ENCODE data around the gene BORCS6. TPM values are rescaled to one million over a fixed set of nuclear protein-coding genes. Genes with fewer than 3 reads are reported as not detected.
A peak's percentile ranks its signal among the peaks of the same experiment; 100 is the strongest.

Gene BORCS6
- total and polyA plus RNA-seq, 2 of the 13 experiments (the other 11 are each of a cell fraction or from before 2014, with no cell fraction given) = 2.0 to 5.1 TPM

GRCh38 chr17:8210761-8211458 lies 20.9 kb upstream of the BORCS6 start (continued):
- no peak for TF ChIP-seq ZNF572 (CRISPR knock-in tag; IDR thresholded peaks at IDR 0.05)
- TF ChIP-seq ZNF616 (CRISPR knock-in tag; IDR thresholded peaks at IDR 0.05; ENCODE audit: low read depth) = no peak
- TF ChIP-seq KDM6A (CRISPR knock-in tag; IDR thresholded peaks at IDR 0.05; ENCODE audit: low read depth) = peak; percentile 60
- TF ChIP-seq ZNF720 (CRISPR knock-in tag; IDR thresholded peaks at IDR 0.05) = no peak
- no peak for TF ChIP-seq GMEB1 (CRISPR knock-in tag; IDR thresholded peaks at IDR 0.05; ENCODE audit: borderline replicate concordance)
- no peak for TF ChIP-seq ATF2 (CRISPR knock-in tag; IDR thresholded peaks at IDR 0.05)
- TF ChIP-seq SNAPC2 (CRISPR knock-in tag; IDR thresholded peaks at IDR 0.05) = no peak; the same call in 1 of the 2 replicates
- no peak for TF ChIP-seq MXD1 (CRISPR knock-in tag; IDR thresholded peaks at IDR 0.05)
- no peak for TF ChIP-seq FUBP1 (CRISPR knock-in tag; IDR thresholded peaks at IDR 0.05; ENCODE audit: borderline replicate concordance)
- no peak for TF ChIP-seq IKZF4 (CRISPR knock-in tag; IDR thresholded peaks at IDR 0.05; ENCODE audit: borderline replicate concordance, low read depth, not compliant biosample characterization)
- TF ChIP-seq DNMT1 (CRISPR knock-in tag; IDR thresholded peaks at IDR 0.05) = no peak
- no peak for TF ChIP-seq ZNF124 (CRISPR knock-in tag; IDR thresholded peaks at IDR 0.05)
- TF ChIP-seq CREM (IDR thresholded peaks at IDR 0.05) = peak; percentile 70; the same call in 1 of the 2 replicates
- no peak for TF ChIP-seq CREM (CRISPR knock-in tag; IDR thresholded peaks at IDR 0.05)
- no peak for TF ChIP-seq ZNF703 (CRISPR knock-in tag; IDR thresholded peaks at IDR 0.05; ENCODE audit: borderline replicate concordance)
- no peak for TF ChIP-seq JUND (CRISPR knock-in tag; IDR thresholded peaks at IDR 0.05)
- no peak for TF ChIP-seq KLF9 (CRISPR knock-in tag; IDR thresholded peaks at IDR 0.05; ENCODE audit: low read depth)
- TF ChIP-seq POLR2AphosphoS2 (IDR thresholded peaks at IDR 0.05; ENCODE audit: low read depth, low read length) = no peak
- TF ChIP-seq CBFB (CRISPR knock-in tag; IDR thresholded peaks at IDR 0.05) = no peak
- TF ChIP-seq SAP130 (CRISPR knock-in tag; IDR thresholded peaks at IDR 0.05; ENCODE audit: low read depth) = peak; percentile 64
- TF ChIP-seq HNF1B (CRISPR knock-in tag; IDR thresholded peaks at IDR 0.05) = no peak
- TF ChIP-seq TARDBP (CRISPR knock-in tag; IDR thresholded peaks at IDR 0.05) = no peak; the same call in 1 of the 2 replicates

Data from HepG2 (cell line).